Epithelial cell of proximal tubule (primary cell): ENCODE results near the gene CCL8. TPM values are rescaled to one million over a fixed set of nuclear protein-coding genes. Genes with fewer than 3 reads are reported as not detected.

Experiments used
- DNase-seq: peaks from one replicate; pipeline ENCODE4 v3.0.0-alpha.2; 2011; ENCODE audit warnings: low read depth
- H3K4me3 ChIP-seq: 2 replicates; pipeline ENCODE4 v1.5.1; 2011; ENCODE audit warnings: low read depth, mild to moderate bottlenecking, low read length
- total RNA-seq: library from RNA; depleted of rRNA; stranded (reverse); fragments of >200 nt; gene quantifications from 2 replicates; pipeline ENCODE4 v1.2.3, GENCODE V29; 2015
- TF ChIP-seq, protein P1 (sequence below): conservative IDR thresholded peaks from 2 replicates; pipeline ENCODE4 v1.5.1; 2012; ENCODE audit warnings: low read depth, mild to moderate bottlenecking, low read length

CCL8 gene
- total RNA-seq, 1 donor from 2014 or later, result not detected

DNA sequence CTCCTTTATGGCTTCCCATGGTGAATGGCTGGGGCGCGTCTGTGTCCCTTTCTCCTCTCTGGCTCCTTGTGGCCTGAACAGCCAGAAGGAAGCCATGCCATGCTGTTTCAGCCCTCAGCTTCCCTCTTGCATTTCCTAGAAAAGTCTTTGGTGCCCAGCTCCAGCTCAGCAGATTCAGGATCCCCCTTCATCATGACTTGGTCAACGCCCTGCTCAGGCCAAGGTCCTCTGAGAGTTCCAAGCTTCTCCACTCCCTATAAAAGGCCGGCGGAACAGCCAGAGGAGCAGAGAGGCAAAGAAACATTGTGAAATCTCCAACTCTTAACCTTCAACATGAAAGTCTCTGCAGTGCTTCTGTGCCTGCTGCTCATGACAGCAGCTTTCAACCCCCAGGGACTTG, 37.0 kb downstream of the CCL8 start, which contains the start of gene CCL13:
Gene CCL13 (plus strand): TSS at position 287 of the 400 bp plus-strand sequence. CDS start 47 bp downstream, at position 334.
- DNase-seq, result no peak
- no peak within 1 kb of the TSS for H3K4me3 ChIP-seq
- TF ChIP-seq, protein P1, sequence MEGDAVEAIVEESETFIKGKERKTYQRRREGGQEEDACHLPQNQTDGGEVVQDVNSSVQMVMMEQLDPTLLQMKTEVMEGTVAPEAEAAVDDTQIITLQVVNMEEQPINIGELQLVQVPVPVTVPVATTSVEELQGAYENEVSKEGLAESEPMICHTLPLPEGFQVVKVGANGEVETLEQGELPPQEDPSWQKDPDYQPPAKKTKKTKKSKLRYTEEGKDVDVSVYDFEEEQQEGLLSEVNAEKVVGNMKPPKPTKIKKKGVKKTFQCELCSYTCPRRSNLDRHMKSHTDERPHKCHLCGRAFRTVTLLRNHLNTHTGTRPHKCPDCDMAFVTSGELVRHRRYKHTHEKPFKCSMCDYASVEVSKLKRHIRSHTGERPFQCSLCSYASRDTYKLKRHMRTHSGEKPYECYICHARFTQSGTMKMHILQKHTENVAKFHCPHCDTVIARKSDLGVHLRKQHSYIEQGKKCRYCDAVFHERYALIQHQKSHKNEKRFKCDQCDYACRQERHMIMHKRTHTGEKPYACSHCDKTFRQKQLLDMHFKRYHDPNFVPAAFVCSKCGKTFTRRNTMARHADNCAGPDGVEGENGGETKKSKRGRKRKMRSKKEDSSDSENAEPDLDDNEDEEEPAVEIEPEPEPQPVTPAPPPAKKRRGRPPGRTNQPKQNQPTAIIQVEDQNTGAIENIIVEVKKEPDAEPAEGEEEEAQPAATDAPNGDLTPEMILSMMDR, result no peak

DNA sequence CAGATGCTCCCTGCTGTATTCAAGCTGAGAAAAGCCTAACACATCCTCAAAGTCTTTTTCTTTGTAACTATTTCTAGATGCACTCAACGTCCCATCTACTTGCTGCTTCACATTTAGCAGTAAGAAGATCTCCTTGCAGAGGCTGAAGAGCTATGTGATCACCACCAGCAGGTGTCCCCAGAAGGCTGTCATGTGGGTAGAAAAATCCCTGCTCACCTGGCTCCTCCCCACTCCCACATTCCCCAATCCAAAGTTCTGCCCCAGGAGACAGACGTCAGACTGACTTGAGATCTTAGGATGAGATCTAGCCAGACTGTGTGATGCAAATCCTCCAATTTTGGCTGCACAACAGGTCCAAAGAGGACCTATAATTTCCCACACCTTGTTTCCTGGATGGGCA, 38.2 kb downstream of the CCL8 start:
- TF ChIP-seq, protein P1, result no peak
- DNase-seq, result no peak
- H3K4me3 ChIP-seq, result no peak overlapping the region

DNA sequence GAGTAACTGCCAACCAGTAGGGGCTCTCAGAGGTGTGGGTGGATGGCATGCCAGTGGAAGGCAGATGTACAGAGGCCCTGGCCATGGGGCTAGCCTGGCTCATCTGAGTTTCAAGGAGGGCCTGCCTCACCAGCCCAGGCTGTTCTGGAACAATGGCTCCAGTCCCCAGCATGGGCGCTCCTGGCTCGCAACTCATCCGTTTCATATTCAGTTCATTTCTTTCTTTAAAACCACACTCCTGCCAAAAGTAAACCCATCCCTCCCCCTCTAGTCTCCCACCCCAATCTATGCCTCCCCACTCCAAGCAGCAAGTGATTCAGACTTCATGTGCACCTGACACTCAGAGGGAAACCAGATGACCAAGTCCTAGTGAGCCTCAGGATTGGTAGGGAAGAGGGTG, 39.4 kb downstream of the CCL8 start:
- H3K4me3 ChIP-seq, result no peak overlapping the region
- TF ChIP-seq, protein P1, result no peak
- DNase-seq, result no peak

DNA sequence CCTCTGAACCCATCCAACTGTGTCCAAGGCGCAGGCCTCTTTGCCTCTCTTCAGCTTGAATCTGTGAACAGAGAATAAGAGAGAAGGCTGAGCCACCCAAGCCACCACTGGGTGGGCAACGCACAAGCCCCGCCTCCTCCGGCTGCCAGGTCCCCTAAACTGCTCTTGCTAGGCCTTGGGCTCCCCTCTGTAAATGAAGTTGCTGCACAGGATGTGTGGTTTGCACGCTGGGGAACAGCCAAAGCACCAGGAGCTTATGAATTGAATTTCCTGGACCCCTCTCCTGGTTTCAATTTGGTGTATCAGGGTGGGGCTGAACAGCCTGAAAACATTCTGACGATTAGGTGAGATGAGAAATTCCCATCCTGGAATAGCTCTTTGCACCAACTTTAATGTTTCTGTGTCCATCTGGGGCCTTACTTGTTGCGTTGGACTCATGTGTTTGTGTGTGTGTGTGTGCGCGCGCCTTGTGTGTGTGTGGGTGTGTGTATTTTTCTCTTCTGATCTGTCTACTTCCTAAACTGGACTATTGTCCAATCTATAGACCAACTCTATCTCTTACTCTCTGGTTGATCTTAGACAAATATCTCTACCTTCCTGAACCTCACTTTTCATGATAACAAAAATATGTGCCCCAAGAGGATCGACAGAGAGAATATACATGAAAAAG, 41.5 kb downstream of the CCL8 start:
- no peak for DNase-seq
- TF ChIP-seq, protein P1, result no peak

DNA sequence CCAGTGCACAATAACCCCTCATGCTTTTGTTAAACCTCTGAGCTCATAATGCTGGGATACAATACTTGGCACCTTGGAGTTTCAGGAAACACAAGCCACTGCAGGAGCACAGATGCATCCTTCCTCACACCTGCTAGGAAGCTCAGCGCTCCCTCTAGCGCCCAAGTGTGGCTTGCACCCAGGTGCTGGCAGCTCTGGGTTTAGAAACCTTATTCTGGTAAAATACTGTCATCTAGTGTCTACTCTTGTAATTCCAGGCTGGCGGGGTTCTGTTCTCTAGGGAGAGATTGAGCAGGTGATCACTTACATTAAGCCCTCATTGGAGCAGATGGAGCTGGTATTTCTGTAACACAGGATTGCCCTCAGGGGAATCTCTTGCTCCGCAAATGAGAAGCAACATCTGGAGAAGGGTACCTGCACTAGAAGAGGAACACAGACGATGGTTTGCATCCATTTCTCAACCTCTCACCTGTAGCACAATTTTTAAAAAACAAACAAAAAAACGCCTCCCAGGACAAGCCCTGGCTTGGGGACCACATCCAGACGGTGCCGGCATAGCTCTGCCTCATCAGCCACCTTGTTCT, 42.3 kb downstream of the CCL8 start:
- no peak overlapping the region for H3K4me3 ChIP-seq
- TF ChIP-seq, protein P1, result peak; percentile 100
- DNase-seq, result peak; percentile 47

More for the DNA sequence above, 41.5 kb downstream of the CCL8 start:
- H3K4me3 ChIP-seq, result no peak overlapping the region

DNA sequence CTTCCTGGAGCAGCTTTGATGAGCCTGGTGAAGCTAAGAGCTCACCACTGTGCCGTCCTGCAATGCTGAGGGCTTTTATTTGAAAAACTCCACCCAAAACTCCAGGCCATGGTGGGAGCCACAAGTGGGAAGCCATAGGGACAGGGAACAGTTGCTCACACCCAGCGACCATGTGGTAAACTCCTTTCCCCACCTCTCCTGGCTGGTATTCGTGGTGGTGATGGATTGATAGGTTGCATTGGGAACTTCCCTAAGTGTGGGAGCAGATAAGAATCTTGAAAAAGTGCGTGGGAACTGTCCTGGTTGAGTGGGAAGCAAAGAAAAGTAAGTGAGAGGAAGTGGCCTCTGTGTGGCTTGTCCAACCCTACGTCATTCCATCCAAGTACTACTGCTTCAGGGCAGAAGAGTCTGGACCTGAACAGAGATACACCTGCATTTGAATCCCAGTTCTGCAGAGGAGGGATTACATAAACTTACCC, 44.0 kb downstream of the CCL8 start, which contains the start of gene CCL1:
Gene CCL1 (minus strand): TSS at position 51 of the 479 bp plus-strand sequence. CDS start 72 bp downstream, outside the sequence.
- no peak within 1 kb of the TSS for H3K4me3 ChIP-seq
- TF ChIP-seq, protein P1, result no peak
- DNase-seq, result no peak
